Activated naive CD4-positive, alpha-beta T cell treated with anti-CD3 and anti-CD28 coated beads, Interleukin-2, amount 50 U/mL, for 24 hours (primary cell): Measurements from ENCODE around the gene NAPB.

Source experiments
- H3K27ac Mint-ChIP-seq: one replicate; pipeline ENCODE4 v1.8.0; 2021; ENCODE audit warnings: mild to moderate bottlenecking, mixed read lengths
- H3K27me3 Mint-ChIP-seq: one replicate; pipeline ENCODE4 v1.8.0; 2021; ENCODE audit warnings: mixed read lengths
- H3K36me3 Mint-ChIP-seq: one replicate; pipeline ENCODE4 v1.8.0; 2021; ENCODE audit warnings: mixed read lengths
- H3K4me1 Mint-ChIP-seq: one replicate; pipeline ENCODE4 v1.8.0; 2021; ENCODE audit warnings: mixed read lengths
- H3K4me3 Mint-ChIP-seq: one replicate; pipeline ENCODE4 v1.8.0; 2021; ENCODE audit warnings: mild to moderate bottlenecking, mixed read lengths
- H3K9me3 Mint-ChIP-seq: one replicate; pipeline ENCODE4 v1.8.0; 2021; ENCODE audit warnings: mixed read lengths

The NAPB gene

DNA sequence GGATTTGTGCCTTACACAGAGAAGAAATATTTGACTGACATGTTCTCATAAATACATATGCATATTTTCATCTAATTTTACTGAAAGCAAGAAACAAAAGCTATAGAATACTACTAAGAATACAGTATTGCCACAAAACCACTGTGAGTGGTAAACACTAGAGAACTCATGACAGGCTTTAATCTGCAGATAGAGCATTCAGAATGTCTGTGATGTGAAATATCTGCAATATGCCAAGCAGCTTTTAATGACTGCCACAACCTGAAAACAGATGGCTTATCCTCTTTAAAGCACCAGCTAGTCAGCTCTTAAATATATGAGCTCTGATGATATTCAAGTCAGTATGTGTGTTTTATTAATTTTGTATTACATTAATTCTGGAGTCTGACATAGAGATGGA is 3.4 kb downstream of the NAPB start:
- Mint-ChIP-seq H3K27me3 (no peaks in the 10 kb centered on the region), H3K9me3 (no peaks in the 10 kb centered on the region), H3K4me3 (no peak overlapping the region), H3K36me3 (no peaks in the 10 kb centered on the region), H3K4me1 (peaks cover 65% of the 10 kb centered on the region), H3K27ac (no peak overlapping the region)

- peaks cover 3% of the 10 kb centered on the region for H3K36me3 Mint-ChIP-seq
- no peak overlapping the region for H3K4me3 Mint-ChIP-seq
- H3K27ac Mint-ChIP-seq = no peak overlapping the region
These were observed 5.2 kb downstream of the NAPB start for GRCh38 chr20:23415959-23416583.

DNA sequence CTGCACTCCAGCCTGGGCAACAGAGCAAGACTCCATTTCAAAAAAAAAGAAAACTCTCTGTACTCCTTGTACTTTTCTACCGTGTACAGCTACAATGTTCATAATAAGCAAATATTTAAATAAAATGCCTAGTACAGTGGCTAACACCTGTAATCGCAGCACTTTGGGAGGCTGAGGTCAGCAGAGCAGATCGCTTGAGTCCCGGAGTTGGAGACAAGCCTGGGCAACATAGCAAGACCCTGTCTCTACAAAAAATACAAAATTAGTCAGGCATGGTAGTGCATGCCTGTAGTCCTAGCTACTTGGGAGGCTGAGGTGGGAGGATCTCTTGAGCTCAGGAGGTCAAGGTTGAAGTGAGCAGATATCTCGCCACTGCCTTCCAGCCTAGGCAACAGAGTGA is 5.7 kb downstream of the NAPB start:
- Mint-ChIP-seq H3K4me1 (peaks cover 70% of the 10 kb centered on the region), H3K27ac (no peak overlapping the region), H3K4me3 (no peak overlapping the region), H3K27me3 (no peaks in the 10 kb centered on the region), H3K36me3 (peaks cover 3% of the 10 kb centered on the region), H3K9me3 (no peaks in the 10 kb centered on the region)

More at GRCh38 chr20:23415959-23416583, 5.2 kb downstream of the NAPB start:
- H3K9me3 Mint-ChIP-seq = no peaks in the 10 kb centered on the region
- no peaks in the 10 kb centered on the region for H3K27me3 Mint-ChIP-seq
- peaks cover 65% of the 10 kb centered on the region for H3K4me1 Mint-ChIP-seq

DNA sequence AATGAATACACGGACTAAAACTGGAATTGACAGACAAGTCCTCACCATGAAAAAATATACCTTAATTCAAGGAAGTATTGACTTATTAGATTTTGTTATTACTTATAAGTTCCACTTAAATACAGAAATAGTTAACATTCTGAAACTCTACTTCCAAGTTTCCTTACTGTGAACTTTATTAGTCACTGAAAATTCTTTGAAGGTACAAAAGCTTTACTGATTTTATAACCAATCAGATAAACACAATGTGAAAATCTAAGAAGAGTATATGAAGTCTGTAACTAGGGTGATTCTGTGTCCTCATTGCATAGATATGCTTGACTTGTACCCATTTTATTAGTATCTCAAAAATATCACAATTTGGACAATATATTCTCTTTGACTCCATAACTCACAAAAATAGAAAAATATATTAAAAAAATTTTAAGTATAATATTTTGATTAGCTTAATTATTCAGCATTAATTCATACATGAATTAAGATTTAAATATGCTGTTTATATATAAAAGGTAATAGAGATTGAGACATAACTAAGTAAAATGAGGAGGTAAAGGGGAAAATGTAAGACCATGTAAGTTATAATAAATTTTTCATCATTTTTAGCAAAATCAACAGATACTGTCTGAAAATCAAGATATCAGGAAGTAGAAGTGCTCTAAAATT is 6.6 kb downstream of the NAPB start:
- Mint-ChIP-seq H3K4me3 (no peak overlapping the region), H3K4me1 (peaks cover 73% of the 10 kb centered on the region), H3K27ac (no peak overlapping the region), H3K36me3 (peaks cover 3% of the 10 kb centered on the region), H3K27me3 (no peaks in the 10 kb centered on the region), H3K9me3 (no peaks in the 10 kb centered on the region)

DNA sequence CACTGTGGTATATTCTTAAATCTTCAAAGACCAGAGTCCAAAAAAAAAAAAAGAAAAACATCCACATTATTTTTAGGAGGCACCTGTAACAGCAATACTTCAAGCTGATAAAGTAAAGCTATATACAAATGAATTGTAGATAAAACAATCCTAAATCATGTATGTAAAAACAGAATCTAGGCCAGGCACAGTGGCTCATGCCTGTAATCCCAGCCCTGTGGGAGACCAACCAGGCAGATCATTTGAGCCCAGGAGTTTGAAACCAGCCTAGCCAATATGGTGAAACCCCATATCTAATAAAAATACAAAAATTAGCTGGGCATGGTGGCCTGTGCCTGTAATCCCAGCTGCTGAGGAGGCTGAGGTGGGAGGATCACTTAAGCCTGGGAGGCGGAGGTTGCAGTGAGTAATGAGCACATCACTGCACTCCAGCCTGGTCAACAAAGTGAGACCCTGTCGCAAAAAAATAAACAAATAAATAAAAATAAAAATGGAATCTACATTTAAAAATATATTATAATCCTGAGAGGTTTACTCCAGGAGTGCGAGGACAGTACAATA is 7.3 kb downstream of the NAPB start:
- Mint-ChIP-seq H3K4me1 (peaks cover 73% of the 10 kb centered on the region), H3K36me3 (peaks cover 3% of the 10 kb centered on the region), H3K27ac (no peak overlapping the region), H3K9me3 (no peaks in the 10 kb centered on the region), H3K4me3 (no peak overlapping the region), H3K27me3 (no peaks in the 10 kb centered on the region)

DNA sequence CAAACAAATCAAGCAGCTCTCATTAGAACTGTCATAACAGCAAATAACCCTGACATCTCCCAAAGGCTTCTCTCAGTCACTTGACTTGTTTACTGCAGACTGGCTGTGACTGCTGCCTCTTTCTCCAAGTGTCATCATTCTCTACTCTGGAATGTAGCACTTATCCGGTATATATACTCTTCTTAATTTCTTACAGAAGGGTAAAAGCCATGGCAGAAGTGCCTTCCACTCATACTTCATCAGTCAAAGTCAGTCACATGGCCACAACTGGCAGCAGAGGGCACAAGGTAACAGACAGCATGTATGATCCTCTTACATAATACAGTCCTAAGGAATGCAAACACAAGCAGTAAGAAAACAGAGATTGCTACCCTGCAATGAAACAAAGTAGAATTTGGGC is 9.3 kb downstream of the NAPB start:
- H3K4me1 Mint-ChIP-seq = peaks cover 74% of the 10 kb centered on the region
- H3K27me3 Mint-ChIP-seq = no peaks in the 10 kb centered on the region
- H3K9me3 Mint-ChIP-seq = no peaks in the 10 kb centered on the region
- no peak overlapping the region for H3K27ac Mint-ChIP-seq
- peaks cover 3% of the 10 kb centered on the region for H3K36me3 Mint-ChIP-seq
- no peak overlapping the region for H3K4me3 Mint-ChIP-seq

DNA sequence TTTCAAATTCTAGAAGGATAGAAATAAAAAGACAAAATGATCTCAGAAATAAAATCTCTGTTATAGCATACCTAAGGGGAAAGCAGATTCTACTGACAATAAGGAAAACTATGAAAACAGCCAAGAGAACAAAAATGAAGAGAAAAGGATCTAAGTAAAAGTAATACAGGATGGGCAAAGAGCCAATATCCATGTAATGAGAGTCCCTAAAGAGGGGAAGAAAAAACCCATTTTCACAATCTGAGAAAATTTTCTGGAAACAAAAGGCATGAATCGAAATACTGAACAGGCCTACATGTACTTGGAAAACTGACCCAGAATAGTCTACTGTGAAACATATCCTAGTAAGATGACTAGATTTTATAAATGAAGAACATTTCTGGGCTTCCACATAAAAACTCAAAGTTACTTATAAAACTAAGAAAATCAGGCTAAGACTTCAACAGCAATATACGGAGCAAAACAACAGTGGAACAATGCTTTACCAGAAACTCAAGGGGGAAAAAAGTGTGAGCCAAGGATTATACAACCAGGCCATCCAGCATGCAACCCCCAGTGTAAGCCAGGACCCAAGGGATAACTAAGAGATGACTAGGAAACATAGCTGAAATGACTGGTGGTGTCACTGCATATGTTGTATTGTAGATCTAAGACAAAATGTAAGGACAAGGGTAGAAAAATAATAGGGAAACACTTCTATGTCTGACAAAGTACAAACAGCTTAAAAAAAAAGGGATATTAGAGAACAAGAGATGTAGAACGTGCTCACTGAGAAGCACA is 10.2 kb downstream of the NAPB start:
- Mint-ChIP-seq H3K4me1 (peaks cover 73% of the 10 kb centered on the region), H3K27ac (peak overlapping the region; percentile 55), H3K4me3 (no peak overlapping the region)

GRCh38 chr20:23409800-23410199 is 11.5 kb downstream of the NAPB start:
- peaks cover 3% of the 10 kb centered on the region for H3K36me3 Mint-ChIP-seq
- no peak overlapping the region for H3K27ac Mint-ChIP-seq
- no peaks in the 10 kb centered on the region for H3K27me3 Mint-ChIP-seq
- no peak overlapping the region for H3K4me3 Mint-ChIP-seq
- H3K9me3 Mint-ChIP-seq = no peaks in the 10 kb centered on the region
- peaks cover 73% of the 10 kb centered on the region for H3K4me1 Mint-ChIP-seq

More for the DNA sequence above, 10.2 kb downstream of the NAPB start:
- Mint-ChIP-seq H3K36me3 (peaks cover 3% of the 10 kb centered on the region), H3K9me3 (no peaks in the 10 kb centered on the region), H3K27me3 (no peaks in the 10 kb centered on the region)

DNA sequence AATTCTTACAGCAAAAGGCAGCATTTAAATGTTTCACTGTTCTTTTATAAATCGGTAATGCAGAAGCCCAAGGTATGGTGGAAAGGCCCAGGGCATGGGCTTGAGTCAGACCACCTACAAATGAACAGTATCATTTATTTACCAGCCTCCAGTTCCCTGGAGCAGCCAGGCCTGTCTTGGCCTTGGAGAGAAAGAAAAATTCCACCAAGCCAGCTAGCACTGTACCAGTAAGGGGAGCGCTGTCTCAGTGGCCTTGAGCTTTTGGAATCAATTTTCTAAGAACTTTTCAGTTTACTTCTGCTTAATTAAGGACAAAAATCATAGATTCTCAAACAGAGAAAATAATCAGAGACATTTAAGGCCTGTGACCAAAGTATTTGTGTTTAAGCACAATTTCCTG is 12.3 kb downstream of the NAPB start:
- peaks cover 77% of the 10 kb centered on the region for H3K4me1 Mint-ChIP-seq
- no peak overlapping the region for H3K27ac Mint-ChIP-seq
- H3K4me3 Mint-ChIP-seq = no peak overlapping the region
- no peaks in the 10 kb centered on the region for H3K9me3 Mint-ChIP-seq
- H3K27me3 Mint-ChIP-seq = no peaks in the 10 kb centered on the region
- H3K36me3 Mint-ChIP-seq = peaks cover 3% of the 10 kb centered on the region

DNA sequence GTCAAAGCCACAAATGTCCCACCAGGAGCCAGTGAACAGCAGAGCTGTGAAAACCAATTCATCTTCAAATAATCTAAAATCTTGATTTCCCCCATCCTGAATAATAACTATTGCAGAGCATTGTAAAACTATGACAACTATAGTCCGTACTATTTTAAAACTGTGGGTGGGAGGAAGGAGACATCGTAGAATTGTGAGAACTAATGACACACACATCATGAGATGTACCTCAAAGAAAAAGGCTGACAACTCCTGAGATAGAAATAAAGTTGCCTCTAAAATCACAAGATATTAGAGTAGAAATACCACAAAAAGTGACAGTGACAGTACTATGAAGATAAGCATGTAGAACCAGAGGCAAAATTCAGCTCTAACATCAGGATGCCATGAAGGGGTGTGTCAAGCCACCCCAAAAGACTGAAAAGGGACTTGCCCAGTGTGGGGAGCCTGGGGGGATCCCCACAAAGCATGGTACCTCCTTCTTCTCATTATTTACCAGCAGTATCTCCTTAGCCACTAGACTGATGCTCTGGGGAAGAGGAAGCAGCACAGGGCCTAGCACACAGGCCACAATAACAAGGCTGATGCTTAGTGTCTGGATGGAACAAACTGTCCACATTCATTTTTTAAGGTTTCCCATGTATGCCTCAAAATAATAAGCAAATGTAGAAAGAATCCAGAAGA is 13.4 kb downstream of the NAPB start:
- no peaks in the 10 kb centered on the region for H3K27me3 Mint-ChIP-seq
- peaks cover 69% of the 10 kb centered on the region for H3K4me1 Mint-ChIP-seq
- no peak overlapping the region for H3K4me3 Mint-ChIP-seq
- H3K9me3 Mint-ChIP-seq = no peaks in the 10 kb centered on the region
- H3K27ac Mint-ChIP-seq = peak overlapping the region; percentile 41
- peaks cover 3% of the 10 kb centered on the region for H3K36me3 Mint-ChIP-seq

DNA sequence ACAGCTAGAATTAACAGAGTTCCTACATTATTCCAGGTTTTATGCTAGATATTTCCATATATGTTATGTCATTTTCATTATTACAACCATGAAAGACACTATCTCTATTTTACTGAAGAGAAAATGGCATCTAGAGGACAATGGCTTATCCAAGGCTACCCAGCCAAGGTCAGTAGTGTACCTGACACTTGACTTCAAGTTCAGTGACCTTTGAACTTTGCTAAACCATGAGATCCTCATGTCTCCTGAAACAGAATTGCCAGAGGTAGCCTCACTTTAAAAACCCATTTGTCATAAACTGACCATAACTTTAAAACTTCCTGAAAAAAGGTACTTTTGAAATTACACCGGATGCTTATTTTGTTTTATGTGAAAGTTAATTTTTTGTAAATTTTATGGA is 14.4 kb downstream of the NAPB start:
- H3K4me3 Mint-ChIP-seq = no peak overlapping the region
- H3K9me3 Mint-ChIP-seq = no peaks in the 10 kb centered on the region
- peaks cover 61% of the 10 kb centered on the region for H3K4me1 Mint-ChIP-seq
- peaks cover 3% of the 10 kb centered on the region for H3K36me3 Mint-ChIP-seq
- no peak overlapping the region for H3K27ac Mint-ChIP-seq
- H3K27me3 Mint-ChIP-seq = no peaks in the 10 kb centered on the region

GRCh38 chr20:23404196-23404595 is 17.1 kb downstream of the NAPB start:
- Mint-ChIP-seq H3K4me1 (peaks cover 45% of the 10 kb centered on the region), H3K9me3 (no peaks in the 10 kb centered on the region), H3K4me3 (no peak overlapping the region), H3K27me3 (no peaks in the 10 kb centered on the region), H3K27ac (no peak overlapping the region), H3K36me3 (peaks cover 2% of the 10 kb centered on the region)

- H3K4me3 Mint-ChIP-seq = no peak overlapping the region
- peaks cover 46% of the 10 kb centered on the region for H3K4me1 Mint-ChIP-seq
- H3K27ac Mint-ChIP-seq = no peak overlapping the region
- H3K9me3 Mint-ChIP-seq = no peaks in the 10 kb centered on the region
- H3K27me3 Mint-ChIP-seq = no peaks in the 10 kb centered on the region
- H3K36me3 Mint-ChIP-seq = peaks cover 2% of the 10 kb centered on the region
These were observed 17.5 kb downstream of the NAPB start for GRCh38 chr20:23403751-23404150.

- Mint-ChIP-seq H3K36me3 (peaks cover 5% of the 10 kb centered on the region), H3K27me3 (no peaks in the 10 kb centered on the region), H3K4me1 (peaks cover 33% of the 10 kb centered on the region), H3K4me3 (no peak overlapping the region), H3K27ac (no peak overlapping the region), H3K9me3 (no peaks in the 10 kb centered on the region)
These were observed 20.2 kb downstream of the NAPB start for GRCh38 chr20:23401051-23401450.

- no peaks in the 10 kb centered on the region for H3K27me3 Mint-ChIP-seq
- H3K4me1 Mint-ChIP-seq = peaks cover 27% of the 10 kb centered on the region
- H3K27ac Mint-ChIP-seq = peak overlapping the region; percentile 80
These were observed 21.6 kb downstream of the NAPB start for GRCh38 chr20:23399568-23400241.

More at GRCh38 chr20:23399568-23400241, 21.6 kb downstream of the NAPB start:
- no peak overlapping the region for H3K4me3 Mint-ChIP-seq
- H3K36me3 Mint-ChIP-seq = peaks cover 5% of the 10 kb centered on the region
- H3K9me3 Mint-ChIP-seq = no peaks in the 10 kb centered on the region
